GM18873 (cell line): ENCODE data around the gene KCNS1.
"Not testable (repeated sequence)": the region's sequence is repeated elsewhere in the genome, so short reads cannot be mapped to it uniquely, and the experiment has no call there.

ENCODE experiments used
- ATAC-seq: cut with Tn5 transposase; IDR thresholded peaks from one replicate; pipeline ENCODE4 v1.9.1; 2021; ENCODE audit warnings: mild to moderate bottlenecking, moderate library complexity, moderate number of reproducible peaks; ENCODE audit not compliant: unreplicated experiment, low FRiP score

KCNS1 gene

GRCh38 chr20:45083127-45083526 lies 17.8 kb downstream of the KCNS1 start:
- ATAC-seq, result no peak

- no peak for ATAC-seq
These were observed 18.5 kb downstream of the KCNS1 start for GRCh38 chr20:45082468-45082867.

GRCh38 chr20:45080867-45081624 lies 19.9 kb downstream of the KCNS1 start:
- no peak for ATAC-seq

- ATAC-seq, result no peak
These were observed 23.4 kb downstream of the KCNS1 start for GRCh38 chr20:45077559-45077958.

- ATAC-seq, result no peak
These were observed 27.7 kb downstream of the KCNS1 start for GRCh38 chr20:45073221-45073620.

- ATAC-seq, result no peak
These were observed 28.9 kb downstream of the KCNS1 start for GRCh38 chr20:45072066-45072465.

GRCh38 chr20:45070932-45071632 lies 29.8 kb downstream of the KCNS1 start:
- no peak for ATAC-seq

- ATAC-seq, result no peak
These were observed 31.7 kb downstream of the KCNS1 start for GRCh38 chr20:45069261-45069660.

GRCh38 chr20:45067558-45067957 lies 33.4 kb downstream of the KCNS1 start:
- no peak for ATAC-seq

GRCh38 chr20:45067087-45067486 lies 33.8 kb downstream of the KCNS1 start:
- no peak for ATAC-seq

- no peak for ATAC-seq
These were observed 34.6 kb downstream of the KCNS1 start for GRCh38 chr20:45066372-45066771.

GRCh38 chr20:45064812-45065211 lies 36.1 kb downstream of the KCNS1 start:
- ATAC-seq, result no peak

GRCh38 chr20:45063107-45063506 lies 37.8 kb downstream of the KCNS1 start:
- ATAC-seq, result not testable (repeated sequence)

- no peak for ATAC-seq
These were observed 39.7 kb downstream of the KCNS1 start for GRCh38 chr20:45061244-45061643.

GRCh38 chr20:45060294-45060693 lies 40.6 kb downstream of the KCNS1 start:
- no peak for ATAC-seq

- ATAC-seq, result no peak
These were observed 41.8 kb downstream of the KCNS1 start for GRCh38 chr20:45059022-45059728.

- ATAC-seq, result no peak
These were observed 42.6 kb downstream of the KCNS1 start for GRCh38 chr20:45058168-45058850.

- no peak for ATAC-seq
These were observed 44.3 kb downstream of the KCNS1 start for GRCh38 chr20:45056473-45057173.

GRCh38 chr20:45055056-45055455 lies 45.9 kb downstream of the KCNS1 start:
- no peak for ATAC-seq
